Tibial artery (tissue), 4 donors: ENCODE results near the gene ELAVL1.

Experiments
- DNase-seq, 2 donors: peaks; one replicate each; pipeline ENCODE4 v3.0.0-alpha.2; 2019
- H3K27ac ChIP-seq, 2 donors: fragments of 200-600 bp; sonication (generic) in 1 of 2; 1 replicate in 1 of 2; 2 replicates in 1 of 2; pipeline ENCODE4 v1.5.1; 2018 to 2019; ENCODE audit warnings: mild to moderate bottlenecking in 1 of 2
- H3K27me3 ChIP-seq, 2 donors: fragments of 200-600 bp; sonication (generic) in 1 of 2; one replicate each; pipeline versions ENCODE4 v1.5.1 to v1.6.0; 2016 to 2019
- H3K36me3 ChIP-seq, 3 donors: fragments of 200-600 bp; sonication (generic) in 2 of 3; one replicate each; pipeline ENCODE4 v1.5.1; 2016 to 2019; ENCODE audit warnings: mild to moderate bottlenecking in 2 of 3
- H3K4me1 ChIP-seq, 4 donors: fragments of 200-600 bp; sonication (generic) in 2 of 4; 1 replicate in 3 of 4; 2 replicates in 1 of 4; pipeline ENCODE4 v1.5.1; 2016 to 2019
- H3K4me3 ChIP-seq, 2 donors: fragments of 200-600 bp; sonication (generic) in 1 of 2; 1 replicate in 1 of 2; 2 replicates in 1 of 2; pipeline ENCODE4 v1.5.1; 2018 to 2019; ENCODE audit warnings: mild to moderate bottlenecking in 2 of 2
- H3K9me3 ChIP-seq, 3 donors: fragments of 200-600 bp; sonication (generic) in 1 of 3; one replicate each; pipeline ENCODE4 v1.5.1; 2016 to 2019
- CTCF ChIP-seq, 2 experiments: fragments of 200-600 bp in 1 of 2; fragments of 450-650 bp in 1 of 2; IDR thresholded peaks; one replicate each; pipeline ENCODE4 v1.5.1; 2017 to 2019; ENCODE audit warnings: antibody characterized with exemption in 2 of 2, mild to moderate bottlenecking in 1 of 2, moderate library complexity in 1 of 2
- intact Hi-C: fragments of 100-400 bp; cut with DNase I; formaldehyde crosslinking; loops from one replicate; pipeline ENCODE4 v1.15.0; 2023; ENCODE audit warnings: low total_unique reads

The ELAVL1 gene

GRCh38 chr19:7916103-7916954 is 89.1 kb downstream of the ELAVL1 start:
- H3K27me3 ChIP-seq = peaks cover 0 to 64% of the 10 kb centered on the region in 2 donors
- H3K4me3 ChIP-seq = peak overlapping the region; percentile 34 to 52
- H3K9me3 ChIP-seq = no peaks in the 10 kb centered on the region
- no peak for DNase-seq
- intact Hi-C loops = loop anchor here (5.0 kb wide), 1 partner anchor 86 kb away; no protein-coding TSS in a partner anchor
- no peak for TF ChIP-seq CTCF (IDR thresholded peaks at IDR 0.05)
- H3K36me3 ChIP-seq = peaks cover 16 to 24% (median 19%) of the 10 kb centered on the region in 3 donors
- peaks cover 0 to 50% (median 44%) of the 10 kb centered on the region in 4 donors for H3K4me1 ChIP-seq
- peak overlapping the region in 1 of 2 donors; percentile 42 for H3K27ac ChIP-seq

- Histone ChIP-seq H3K9me3 (no peaks in the 10 kb centered on the region), H3K4me3 (peak overlapping the region in 1 of 2 donors; percentile 52), H3K27ac (peak overlapping the region in 1 of 2 donors; percentile 42), H3K4me1 (peaks cover 0 to 45% (median 40%) of the 10 kb centered on the region in 4 donors), H3K36me3 (peaks cover 25 to 32% (median 28%) of the 10 kb centered on the region in 3 donors), H3K27me3 (peaks cover 0 to 69% of the 10 kb centered on the region in 2 donors)
- DNase-seq = no peak
- intact Hi-C loops = loop anchor here (5.0 kb wide), 1 partner anchor 87 kb away; no protein-coding TSS in a partner anchor
- TF ChIP-seq CTCF (IDR thresholded peaks at IDR 0.05) = no peak
Observed at GRCh38 chr19:7915250-7916102, 90.0 kb downstream of the ELAVL1 start.

- Histone ChIP-seq H3K9me3 (no peaks in the 10 kb centered on the region), H3K36me3 (peaks cover 33 to 41% (median 37%) of the 10 kb centered on the region in 3 donors), H3K27ac (no peak within 1 kb of the TSS), H3K4me1 (peaks cover 0 to 40% (median 36%) of the 10 kb centered on the region in 4 donors), H3K27me3 (peaks cover 0 to 69% of the 10 kb centered on the region in 2 donors), H3K4me3 (no peak within 1 kb of the TSS)
- intact Hi-C loops = loop anchor here (5.0 kb wide), 1 partner anchor 88 kb away; no protein-coding TSS in a partner anchor
- TF ChIP-seq CTCF (IDR thresholded peaks at IDR 0.05) = no peak
- DNase-seq = no peak
Observed at GRCh38 chr19:7914598-7915045, 90.8 kb downstream of the ELAVL1 start, which contains the start of gene TGFBR3L. Gene TGFBR3L (plus strand): TSS chr19:7914830.

- Histone ChIP-seq H3K4me3 (no peak overlapping the region), H3K27me3 (peaks cover 0 to 68% of the 10 kb centered on the region in 2 donors), H3K27ac (no peak overlapping the region), H3K4me1 (peaks cover 0 to 35% (median 31%) of the 10 kb centered on the region in 4 donors), H3K36me3 (peaks cover 37 to 46% (median 42%) of the 10 kb centered on the region in 3 donors), H3K9me3 (no peaks in the 10 kb centered on the region)
- TF ChIP-seq CTCF (IDR thresholded peaks at IDR 0.05) = no peak
- intact Hi-C loops = no loop called here
- no peak for DNase-seq
Observed at GRCh38 chr19:7914099-7914498, 91.3 kb downstream of the ELAVL1 start.

- Histone ChIP-seq H3K4me3 (no peak overlapping the region), H3K9me3 (no peaks in the 10 kb centered on the region), H3K27me3 (peaks cover 0 to 63% of the 10 kb centered on the region in 2 donors), H3K4me1 (peaks cover 0 to 31% (median 27%) of the 10 kb centered on the region in 4 donors), H3K36me3 (peaks cover 41 to 51% (median 46%) of the 10 kb centered on the region in 3 donors), H3K27ac (no peak overlapping the region)
- intact Hi-C loops = no loop called here
- DNase-seq = no peak
- no peak for TF ChIP-seq CTCF (IDR thresholded peaks at IDR 0.05)
Observed at GRCh38 chr19:7913652-7914051, 91.8 kb downstream of the ELAVL1 start.
